OCI-LY7 (cell line): ENCODE measurements around the gene CIT. TPM values are rescaled to one million over a fixed set of nuclear protein-coding genes. Genes with fewer than 3 reads are reported as not detected.
A peak's percentile ranks its signal among the peaks of the same experiment; 100 is the strongest.

Experiments
- BruUV-seq: library from RNA; stranded (reverse); fragments of 400-500 nt; replicated peaks from 2 replicates; lab custom pipeline; 2021; lab: Mats Ljungman, UMichigan
- CTCF ChIA-PET: fragments of 300-600 bp; sonication (Branson Sonifier 250); formaldehyde crosslinking; loops from one replicate; lab custom pipeline; 2022; ENCODE audit warnings: antibody characterized with exemption; ENCODE audit not compliant: unreplicated experiment; lab: Charles Lee
- POLR2A ChIA-PET: fragments of 300-600 bp; sonication (Branson Sonifier 250); formaldehyde crosslinking; loops from one replicate; lab custom pipeline; 2022; ENCODE audit warnings: antibody characterized with exemption; lab: Charles Lee
- DNase-seq: peaks from one replicate; pipeline ENCODE4 v3.0.0-alpha.2; 2015; ENCODE audit warnings: low spot score
- H2AFZ ChIP-seq: fragments of 200-600 bp; sonication (generic), shearing (Covaris generic); 2 replicates; pipeline ENCODE4 v1.6.1; 2014; ENCODE audit warnings: mild to moderate bottlenecking, antibody characterized with exemption, low read length, moderate library complexity
- H3K27ac ChIP-seq: fragments of 200-600 bp; sonication (generic); 2 replicates; pipeline ENCODE4 v1.5.1; 2014; ENCODE audit warnings: mixed run types, low read depth, mild to moderate bottlenecking, moderate library complexity, low read length, inconsistent platforms; ENCODE audit not compliant: poor library complexity, severe bottlenecking
- H3K36me3 ChIP-seq: fragments of 200-600 bp; sonication (generic); 2 replicates; pipeline ENCODE4 v1.6.1; 2014; ENCODE audit warnings: mild to moderate bottlenecking, antibody characterized with exemption, low read length, moderate library complexity, mixed read lengths; ENCODE audit not compliant: insufficient read depth
- H3K4me1 ChIP-seq: fragments of 200-600 bp; sonication (generic); 2 replicates; pipeline ENCODE4 v1.5.1; 2014; ENCODE audit warnings: mild to moderate bottlenecking, low read length; ENCODE audit not compliant: insufficient read depth, poor library complexity, severe bottlenecking
- H3K4me2 ChIP-seq: fragments of 200-600 bp; sonication (generic); 2 replicates; pipeline ENCODE4 v1.6.1; 2014; ENCODE audit warnings: mild to moderate bottlenecking, low read length
- H3K4me3 ChIP-seq: fragments of 200-600 bp; sonication (generic); 2 replicates; pipeline ENCODE4 v1.5.1; 2014; ENCODE audit warnings: mild to moderate bottlenecking, low read depth, low read length; ENCODE audit not compliant: poor library complexity, severe bottlenecking
- H3K79me2 ChIP-seq: fragments of 200-600 bp; sonication (generic); 2 replicates; pipeline ENCODE4 v1.6.1; 2016; ENCODE audit warnings: low read depth, mild to moderate bottlenecking, low read length, moderate library complexity, mixed read lengths; ENCODE audit not compliant: insufficient read depth
- H3K9me2 ChIP-seq: fragments of 200-600 bp; sonication (generic); 2 replicates; pipeline ENCODE4 v1.6.1; 2016; ENCODE audit warnings: mild to moderate bottlenecking, low read length, mixed read lengths; ENCODE audit not compliant: insufficient read depth
- H3K9me3 ChIP-seq: fragments of 200-600 bp; sonication (generic); 2 replicates; pipeline ENCODE4 v1.6.1; 2014; ENCODE audit warnings: mild to moderate bottlenecking, mixed run types, low read length, mixed read lengths
- H4K20me1 ChIP-seq: fragments of 200-600 bp; sonication (generic); 2 replicates; pipeline ENCODE4 v1.6.1; 2014; ENCODE audit warnings: mild to moderate bottlenecking, antibody characterized with exemption, low read length, moderate library complexity, mixed read lengths; ENCODE audit not compliant: insufficient read depth
- EZH2phosphoT487 ChIP-seq: fragments of 200-600 bp; sonication (generic); IDR thresholded peaks from 2 replicates; pipeline ENCODE4 v1.6.1; 2018; ENCODE audit warnings: low read depth, borderline replicate concordance, mild to moderate bottlenecking, mixed run types, antibody characterized with exemption, low read length, moderate library complexity, mixed read lengths
- intact Hi-C: fragments of 100-400 bp; cut with micrococcal nuclease; formaldehyde crosslinking; loops from one replicate; pipeline ENCODE4 v1.10.0; 2022; ENCODE audit not compliant: unreplicated experiment
- total RNA-seq, 2 experiments: library from RNA; depleted of rRNA in 1 of 2; stranded (reverse); fragments of >200 nt in 1 of 2; shearing (Covaris generic) in 1 of 2; gene quantifications; 2 replicates each; pipeline ENCODE4 v1.2.3, GENCODE V29; 2014 to 2022
- TF ChIP-seq, protein P1 (sequence below): fragments of 200-600 bp; sonication (generic); conservative IDR thresholded peaks from 2 replicates; pipeline ENCODE4 v1.5.1; 2014; ENCODE audit warnings: mild to moderate bottlenecking, antibody characterized with exemption, low read length, moderate library complexity, mixed read lengths

The CIT gene
- total RNA-seq, 2 experiments from 2014 or later, result 33.4 to 90.1 TPM

DNA sequence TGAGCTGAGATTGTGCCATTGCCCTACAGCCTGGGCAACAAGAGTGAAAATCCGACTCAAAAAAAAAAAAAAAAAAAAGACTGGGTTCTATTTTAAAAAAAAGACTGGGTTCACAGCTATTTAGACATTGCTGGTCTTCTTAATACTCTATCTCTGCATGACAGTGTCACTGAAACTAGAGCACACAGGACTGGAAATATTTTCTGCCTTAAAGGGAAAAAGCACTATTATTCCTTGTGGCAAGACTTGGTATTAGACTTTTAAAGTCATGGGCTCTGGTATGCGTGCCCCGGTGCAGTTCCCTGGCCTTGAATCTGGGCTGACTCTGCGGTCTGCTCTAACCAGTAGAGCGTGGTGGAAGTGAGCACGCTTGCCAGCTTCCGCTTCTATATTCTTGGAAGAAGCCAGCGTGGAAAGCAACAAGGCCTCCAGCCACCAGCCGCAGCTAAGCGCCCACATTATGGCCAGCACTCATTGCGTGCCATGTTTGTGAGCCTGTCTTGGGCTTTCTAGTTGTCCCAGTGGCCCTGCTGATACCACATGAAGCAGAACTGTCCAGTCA, 177.8 kb downstream of the CIT start:
- Histone ChIP-seq H3K36me3 (peaks cover 78% of the 10 kb centered on the region), H4K20me1 (no peaks in the 10 kb centered on the region), H3K79me2 (no peaks in the 10 kb centered on the region), H3K4me2 (no peak overlapping the region), H3K9me2 (no peaks in the 10 kb centered on the region), H3K9me3 (no peaks in the 10 kb centered on the region), H3K4me3 (no peak overlapping the region), H2AFZ (no peak overlapping the region), H3K27ac (no peak overlapping the region), H3K4me1 (no peaks in the 10 kb centered on the region)
- DNase-seq, result no peak
- POLR2A ChIA-PET, result interaction anchor here (0.7 to 1.0 kb wide), 2 partner anchors 8 to 32 kb away, joined by 3 to 4 read pairs; partner anchors contain the start of gene PRKAB1
- intact Hi-C loops, result no loop called here
- no TSS peak for BruUV-seq
- CTCF ChIA-PET, result no interaction called here
- no peak for TF ChIP-seq EZH2phosphoT487
- TF ChIP-seq, protein P1, sequence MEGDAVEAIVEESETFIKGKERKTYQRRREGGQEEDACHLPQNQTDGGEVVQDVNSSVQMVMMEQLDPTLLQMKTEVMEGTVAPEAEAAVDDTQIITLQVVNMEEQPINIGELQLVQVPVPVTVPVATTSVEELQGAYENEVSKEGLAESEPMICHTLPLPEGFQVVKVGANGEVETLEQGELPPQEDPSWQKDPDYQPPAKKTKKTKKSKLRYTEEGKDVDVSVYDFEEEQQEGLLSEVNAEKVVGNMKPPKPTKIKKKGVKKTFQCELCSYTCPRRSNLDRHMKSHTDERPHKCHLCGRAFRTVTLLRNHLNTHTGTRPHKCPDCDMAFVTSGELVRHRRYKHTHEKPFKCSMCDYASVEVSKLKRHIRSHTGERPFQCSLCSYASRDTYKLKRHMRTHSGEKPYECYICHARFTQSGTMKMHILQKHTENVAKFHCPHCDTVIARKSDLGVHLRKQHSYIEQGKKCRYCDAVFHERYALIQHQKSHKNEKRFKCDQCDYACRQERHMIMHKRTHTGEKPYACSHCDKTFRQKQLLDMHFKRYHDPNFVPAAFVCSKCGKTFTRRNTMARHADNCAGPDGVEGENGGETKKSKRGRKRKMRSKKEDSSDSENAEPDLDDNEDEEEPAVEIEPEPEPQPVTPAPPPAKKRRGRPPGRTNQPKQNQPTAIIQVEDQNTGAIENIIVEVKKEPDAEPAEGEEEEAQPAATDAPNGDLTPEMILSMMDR, result no peak

DNA sequence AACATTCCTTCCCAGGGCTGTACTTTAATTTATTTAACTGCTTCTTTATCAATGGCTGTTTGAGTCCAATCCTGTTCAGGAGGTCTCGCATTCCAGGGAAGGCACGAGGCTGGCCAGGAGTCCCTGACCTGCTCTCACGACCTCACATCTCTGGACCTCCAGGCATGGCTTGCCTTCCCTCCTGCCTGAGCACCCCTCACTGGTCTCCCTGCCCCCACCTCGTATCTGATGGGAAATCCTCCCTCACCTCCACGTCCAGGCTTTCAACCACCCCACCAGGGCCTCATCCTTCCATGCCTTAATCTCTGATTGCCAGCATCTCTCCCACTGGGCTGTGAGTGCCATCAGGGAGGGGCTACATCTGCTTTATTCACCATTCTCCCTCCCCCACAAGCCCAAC, 180.2 kb downstream of the CIT start:
- DNase-seq, result no peak
- Histone ChIP-seq H2AFZ (no peak overlapping the region), H3K4me3 (no peak overlapping the region), H3K27ac (no peak overlapping the region), H3K79me2 (no peaks in the 10 kb centered on the region), H3K36me3 (peaks cover 68% of the 10 kb centered on the region), H4K20me1 (no peaks in the 10 kb centered on the region), H3K4me2 (no peak overlapping the region), H3K4me1 (no peaks in the 10 kb centered on the region), H3K9me3 (no peaks in the 10 kb centered on the region), H3K9me2 (no peaks in the 10 kb centered on the region)
- TF ChIP-seq, protein P1, result no peak
- ChIA-PET POLR2A (no interaction called here), CTCF (no interaction called here)
- intact Hi-C loops, result no loop called here
- no TSS peak for BruUV-seq

DNA sequence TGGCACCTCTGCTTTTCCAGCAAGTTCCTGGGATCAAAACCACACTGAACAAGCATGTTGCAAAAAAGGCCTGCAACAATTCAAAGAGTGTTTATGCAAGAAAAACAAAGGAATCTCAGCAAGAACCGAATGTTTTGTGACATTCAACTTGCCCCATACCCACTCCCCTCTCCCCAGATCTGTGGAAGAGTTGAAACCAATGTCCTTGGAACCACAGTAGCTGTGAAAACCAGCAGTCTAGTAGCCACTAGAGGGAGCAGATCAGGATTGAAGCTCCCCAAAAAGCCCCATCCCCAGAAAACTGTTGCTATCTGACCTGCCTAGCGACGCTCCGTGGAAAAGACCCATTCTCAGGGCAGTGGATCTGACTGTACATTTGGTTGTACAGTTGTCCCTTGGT, 182.1 kb downstream of the CIT start:
- peaks cover 71% of the 10 kb centered on the region for H3K36me3 ChIP-seq
- no peaks in the 10 kb centered on the region for H4K20me1 ChIP-seq
- H2AFZ ChIP-seq, result no peak overlapping the region
- H3K79me2 ChIP-seq, result no peaks in the 10 kb centered on the region
- no peak overlapping the region for H3K4me2 ChIP-seq
- DNase-seq, result peak; percentile 23
- H3K4me1 ChIP-seq, result no peaks in the 10 kb centered on the region
- ChIA-PET POLR2A (no interaction called here), CTCF (no interaction called here)
- intact Hi-C loops, result no loop called here
- TF ChIP-seq EZH2phosphoT487, result no peak
- TF ChIP-seq, protein P1, result peak; percentile 66
- no peaks in the 10 kb centered on the region for H3K9me3 ChIP-seq
- H3K9me2 ChIP-seq, result no peaks in the 10 kb centered on the region
- H3K27ac ChIP-seq, result no peak overlapping the region
- BruUV-seq, result no TSS peak
- no peak overlapping the region for H3K4me3 ChIP-seq
